PC-3 (cell line): ENCODE data around the gene LHX4.

Experiments
- CTCF ChIP-seq: fragments of 300-600 bp; sonication (generic); conservative IDR thresholded peaks from 2 replicates; pipeline ENCODE4 v1.5.1; 2017; ENCODE audit warnings: antibody characterized with exemption, low read depth, mild to moderate bottlenecking, low read length
- EZH2phosphoT487 ChIP-seq: fragments of 300-600 bp; sonication (generic); IDR thresholded peaks from 2 replicates; pipeline ENCODE4 v1.6.1; 2018; ENCODE audit warnings: mild to moderate bottlenecking, antibody characterized with exemption, low read length, borderline replicate concordance

DNA sequence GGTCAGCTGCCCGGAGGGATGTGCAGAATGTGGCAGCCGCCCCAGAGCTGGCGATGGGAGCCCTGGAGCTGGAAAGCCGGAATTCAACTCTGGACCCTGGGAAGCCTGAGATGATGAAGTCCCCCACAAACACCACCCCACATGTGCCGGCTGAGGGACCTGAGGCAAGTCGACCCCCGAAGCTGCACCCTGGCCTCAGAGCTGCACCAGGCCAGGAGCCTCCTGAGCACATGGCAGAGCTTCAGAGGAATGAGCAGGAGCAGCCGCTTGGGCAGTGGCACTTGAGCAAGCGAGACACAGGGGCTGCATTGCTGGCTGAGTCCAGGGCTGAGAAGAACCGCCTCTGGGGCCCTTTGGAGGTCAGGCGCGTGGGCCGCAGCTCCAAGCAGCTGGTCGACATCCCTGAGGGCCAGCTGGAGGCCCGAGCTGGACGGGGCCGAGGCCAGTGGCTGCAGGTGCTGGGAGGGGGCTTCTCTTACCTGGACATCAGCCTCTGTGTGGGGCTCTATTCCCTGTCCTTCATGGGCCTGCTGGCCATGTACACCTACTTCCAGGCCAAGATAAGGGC, 33.5 kb upstream of the LHX4 start:
- TF ChIP-seq CTCF (no peak), EZH2phosphoT487 (no peak)
